COLO829 (cell line): Measurements from ENCODE around the gene CXCL17.
"Not testable (repeated sequence)": the region's sequence is repeated elsewhere in the genome, so short reads cannot be mapped to it uniquely, and the experiment has no call there.

Experiments used
- DNase-seq: peaks from one replicate; pipeline ENCODE4 v3.0.0; 2012; ENCODE audit warnings: low spot score

CXCL17 gene

GRCh38 chr19:42442833-42443232 lies at the start of gene CXCL17:
Gene CXCL17, minus strand, starts transcription at chr19:42442946. Its CDS starts 114 bp downstream, at chr19:42442832.
- DNase-seq = no peak

DNA sequence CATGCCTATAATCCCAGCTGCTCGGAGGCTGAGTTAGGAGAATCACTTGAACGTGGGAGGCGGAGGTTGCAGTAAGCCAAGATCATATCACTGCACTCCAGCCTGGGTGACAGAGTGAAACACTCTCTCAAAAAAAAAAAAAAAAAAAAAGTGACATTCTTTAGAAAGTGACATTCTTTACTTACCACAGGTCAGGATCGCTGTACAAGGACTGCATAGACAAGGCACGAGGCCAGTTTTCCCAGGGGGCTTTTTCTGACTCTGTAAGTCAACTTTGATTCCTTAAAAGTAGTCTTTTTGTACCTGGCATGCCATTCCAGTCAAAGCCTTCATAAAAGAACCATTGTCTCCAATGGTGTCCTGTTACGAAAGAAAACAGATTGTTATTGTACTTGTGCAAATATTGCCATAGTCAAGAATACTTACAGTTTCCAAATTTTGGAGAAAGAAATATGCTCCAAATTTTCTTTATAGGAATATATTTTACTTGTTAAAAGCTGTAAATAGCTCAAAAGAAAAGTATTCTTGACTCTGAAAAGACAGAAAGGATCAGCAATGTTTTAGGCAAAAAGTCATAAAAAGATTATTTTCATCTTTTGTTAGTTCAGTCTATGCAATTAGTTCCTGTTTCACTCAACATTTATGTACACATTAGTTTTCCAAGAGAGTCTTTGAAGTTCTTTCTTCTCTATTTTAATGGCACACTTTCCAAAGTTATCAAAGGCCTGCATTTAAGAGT lies 46.2 kb upstream of the CXCL17 start:
- peak; percentile 69 for DNase-seq

DNA sequence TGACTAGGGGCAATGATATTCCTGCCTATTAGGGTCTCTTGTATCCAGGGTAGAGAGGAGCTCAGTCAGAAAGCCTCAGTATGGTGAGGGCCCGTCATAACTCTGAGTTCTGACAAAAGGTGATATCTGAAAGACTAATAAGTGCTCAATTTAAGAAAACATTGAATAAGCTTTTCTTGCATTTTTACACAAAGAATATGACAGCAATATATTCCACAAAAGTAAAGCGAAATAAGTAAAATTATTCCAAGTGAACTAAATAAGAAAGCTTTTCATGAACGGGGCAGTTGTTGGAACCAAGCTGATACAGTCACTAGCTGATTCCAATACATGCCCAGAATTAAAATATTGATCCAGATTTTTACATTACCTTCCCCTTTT lies 45.0 kb upstream of the CXCL17 start:
- DNase-seq = no peak

- no peak for DNase-seq
These were observed 44.5 kb upstream of the CXCL17 start for GRCh38 chr19:42487032-42487797.

GRCh38 chr19:42485036-42485435 lies 42.3 kb upstream of the CXCL17 start:
- DNase-seq = not testable (repeated sequence)

- peak; percentile 58 for DNase-seq
These were observed 37.8 kb upstream of the CXCL17 start for GRCh38 chr19:42480335-42481095.

- no peak for DNase-seq
These were observed 37.0 kb upstream of the CXCL17 start for GRCh38 chr19:42479736-42480135.

GRCh38 chr19:42478765-42479311 lies 36.1 kb upstream of the CXCL17 start:
- DNase-seq = no peak

DNA sequence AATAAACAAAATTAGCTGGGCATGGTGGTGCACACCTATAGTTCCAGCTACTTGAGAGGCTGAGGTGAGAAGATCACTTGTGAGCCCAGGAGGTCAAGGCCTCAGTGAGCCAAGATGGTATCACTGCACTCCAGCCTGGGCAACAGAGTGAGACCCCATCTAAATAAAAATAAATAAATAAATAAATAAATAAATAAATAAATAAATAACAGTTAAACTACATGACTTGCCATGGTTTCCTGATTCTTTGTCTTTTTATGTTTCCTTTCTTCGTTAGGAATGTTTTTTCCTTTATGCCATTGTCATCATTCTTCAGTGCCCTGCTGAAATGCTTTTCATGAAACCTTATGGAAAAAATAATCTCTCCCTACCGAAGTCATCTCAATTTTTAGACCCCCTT lies 35.2 kb upstream of the CXCL17 start:
- no peak for DNase-seq

DNA sequence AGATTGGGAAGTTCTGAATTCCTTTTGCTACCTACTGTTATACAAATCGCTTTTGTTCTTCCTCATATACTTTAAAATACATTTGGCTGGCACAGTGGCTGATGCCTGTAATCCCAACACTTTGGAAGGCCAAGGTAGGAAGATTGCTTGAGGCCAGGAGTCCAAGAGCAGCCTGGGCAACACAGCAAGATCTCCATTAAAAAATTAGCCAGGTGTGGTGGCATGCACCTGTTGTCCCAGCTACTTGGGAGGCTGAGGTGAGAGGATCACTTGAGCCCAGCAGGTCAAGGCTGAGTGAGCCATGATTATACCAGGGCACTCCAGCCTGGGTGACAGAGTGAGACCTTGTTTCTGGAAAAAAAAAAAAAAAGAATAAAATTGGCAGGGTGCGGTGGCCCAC lies 34.4 kb upstream of the CXCL17 start:
- no peak for DNase-seq

- no peak for DNase-seq
These were observed 32.6 kb upstream of the CXCL17 start for GRCh38 chr19:42475366-42475765.

DNA sequence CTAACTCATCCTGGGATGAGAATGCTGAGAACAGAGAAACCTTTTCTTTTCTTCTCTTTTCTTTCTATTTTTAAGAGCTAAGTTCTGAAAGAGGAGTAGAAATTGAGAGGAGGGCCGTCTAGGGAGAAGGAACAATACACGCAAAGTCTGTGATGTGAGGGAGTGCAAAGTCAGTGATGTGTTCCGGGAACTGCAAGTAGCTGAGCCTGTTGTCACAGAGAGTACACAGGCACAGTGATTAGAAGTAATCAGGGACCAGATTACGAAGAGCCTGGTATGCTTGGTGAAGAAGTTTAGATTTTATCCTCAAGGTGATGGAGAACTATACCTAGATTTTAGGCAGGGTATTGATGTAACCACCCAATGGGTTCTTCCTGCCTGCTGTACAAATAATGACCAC lies 32.0 kb upstream of the CXCL17 start:
- DNase-seq = no peak

DNA sequence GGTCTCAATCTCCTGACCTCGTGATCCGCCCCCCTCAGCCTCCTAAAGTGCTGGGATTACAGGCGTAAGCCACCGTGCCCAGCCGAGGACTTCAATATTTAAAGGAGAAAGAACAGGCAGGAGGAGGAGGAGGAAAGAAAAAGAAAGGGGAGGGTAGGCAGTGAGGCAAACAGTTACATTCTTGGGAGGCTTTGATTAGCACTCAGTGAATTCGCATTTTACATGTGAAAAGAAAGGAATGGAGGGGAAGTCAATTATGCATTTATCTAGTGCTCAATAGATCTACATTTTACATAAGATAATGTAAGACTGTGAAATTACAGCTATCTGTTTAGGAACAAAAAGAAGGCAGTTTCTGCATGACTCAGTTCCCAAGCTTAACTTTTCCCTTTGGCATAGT lies 30.9 kb upstream of the CXCL17 start:
- DNase-seq = no peak

DNA sequence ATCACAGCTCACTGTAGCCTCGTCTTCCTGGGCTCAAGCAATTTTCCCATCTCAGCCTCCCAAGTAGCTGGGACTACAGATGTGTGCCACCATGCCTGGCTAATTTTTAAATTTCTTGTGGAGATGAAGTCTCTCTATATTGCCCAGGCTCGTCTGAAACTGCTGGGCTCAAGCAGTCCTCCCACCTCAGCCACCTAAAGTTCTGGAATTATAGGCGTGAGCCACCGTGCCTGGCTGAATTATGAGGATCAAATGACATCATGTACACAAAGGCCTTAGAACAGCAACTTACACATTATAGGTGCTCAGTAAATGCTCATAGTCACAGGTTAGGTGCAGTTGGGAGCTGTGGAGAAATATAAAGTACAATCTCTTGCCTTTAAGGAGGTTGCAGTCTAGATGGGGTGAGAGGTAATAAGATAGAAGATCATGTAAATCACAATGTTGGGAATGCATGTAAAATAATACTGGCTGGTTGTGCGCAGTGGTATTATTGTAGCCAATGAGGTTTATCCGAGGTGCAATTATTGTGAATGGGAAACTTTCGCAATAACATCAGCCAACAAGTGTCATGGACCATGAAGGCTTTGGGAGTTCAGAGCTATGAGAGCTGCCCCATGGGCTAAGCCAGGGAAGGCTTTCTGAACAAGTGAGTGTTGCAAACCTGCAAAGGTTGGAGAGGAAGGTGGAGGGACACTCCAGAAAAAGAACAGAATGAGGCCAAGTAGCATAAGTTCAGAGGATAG lies 29.8 kb upstream of the CXCL17 start:
- no peak for DNase-seq

- DNase-seq = no peak
These were observed 29.0 kb upstream of the CXCL17 start for GRCh38 chr19:42471554-42472249.

DNA sequence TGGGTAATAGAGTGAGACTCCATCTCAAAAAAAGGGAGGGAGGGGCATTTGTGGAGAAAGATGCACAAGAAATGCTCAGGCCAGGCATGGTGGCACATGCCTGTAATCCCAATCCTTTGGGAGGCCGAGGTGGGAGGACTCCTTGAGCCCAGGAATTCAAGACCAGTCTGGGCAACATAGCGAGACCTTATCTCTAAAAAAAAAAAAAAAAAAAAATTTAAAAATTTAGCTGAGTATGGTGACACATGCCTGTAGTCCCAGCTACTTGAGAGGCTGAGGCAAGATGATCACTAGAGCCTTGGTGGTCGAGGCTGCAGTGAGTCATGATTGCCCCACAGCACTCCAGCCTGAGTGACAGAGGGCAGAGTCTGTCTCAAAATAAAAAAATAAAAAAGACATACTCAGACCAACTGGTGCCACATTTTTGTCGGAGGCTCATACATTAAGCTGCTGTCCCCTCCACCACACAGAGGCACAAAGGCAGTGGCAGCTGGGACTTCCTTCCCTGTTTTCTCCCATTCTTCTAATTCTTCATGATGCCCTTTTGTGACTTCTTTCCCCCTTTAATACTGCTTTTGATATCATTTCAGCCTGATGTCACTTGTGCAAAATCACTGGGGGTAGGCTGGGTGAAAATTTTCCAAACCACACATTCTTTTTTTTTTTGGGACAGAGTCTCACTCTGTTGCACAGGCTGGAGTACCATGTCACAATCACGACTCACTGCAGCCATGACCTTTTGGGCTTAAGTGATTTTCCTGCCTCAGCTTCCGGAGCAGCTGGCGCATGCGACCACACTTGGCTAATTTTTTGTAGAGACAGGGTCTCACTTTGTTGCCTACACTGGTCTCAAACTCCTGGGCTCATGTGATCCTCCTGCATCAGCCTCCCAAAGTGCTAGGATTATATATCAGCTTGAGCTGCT lies 26.8 kb upstream of the CXCL17 start:
- no peak for DNase-seq

DNA sequence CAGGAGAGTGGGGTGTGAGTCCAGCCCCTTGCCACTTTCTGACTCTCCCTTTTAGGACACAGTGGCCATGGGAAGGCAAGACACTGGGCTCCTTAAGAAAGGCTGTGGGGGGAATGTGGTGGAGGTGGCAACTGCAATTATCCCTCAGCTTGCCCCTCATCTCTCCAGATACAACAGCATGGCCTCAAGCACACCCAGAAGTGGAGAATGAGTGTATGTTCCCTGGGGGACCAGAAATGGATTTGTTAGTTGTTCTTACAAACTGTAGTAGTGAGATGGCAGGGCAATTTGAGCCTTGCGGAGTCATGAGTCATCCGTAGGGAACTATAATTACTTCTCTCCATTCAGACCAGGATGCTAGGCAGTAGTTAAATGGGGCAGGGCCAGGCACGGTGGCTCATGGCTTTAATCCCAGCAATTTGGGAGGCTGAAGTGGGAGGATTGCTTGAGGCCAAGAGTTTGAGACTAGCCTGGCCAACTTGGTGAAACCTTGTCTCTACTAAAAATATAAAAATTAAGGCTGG lies 25.6 kb upstream of the CXCL17 start:
- peak; percentile 90 for DNase-seq

GRCh38 chr19:42467183-42467760 lies 24.5 kb upstream of the CXCL17 start:
- DNase-seq = peak; percentile 27

GRCh38 chr19:42466521-42467182 lies 23.9 kb upstream of the CXCL17 start:
- DNase-seq = peak; percentile 13
